ENCODE data around the gene NETO2. TPM values are rescaled to one million over a fixed set of nuclear protein-coding genes. Genes with fewer than 3 reads are reported as not detected.

NETO2 gene
- total RNA-seq: 13.8 and 77.0 TPM in 2 replicates

DNA sequence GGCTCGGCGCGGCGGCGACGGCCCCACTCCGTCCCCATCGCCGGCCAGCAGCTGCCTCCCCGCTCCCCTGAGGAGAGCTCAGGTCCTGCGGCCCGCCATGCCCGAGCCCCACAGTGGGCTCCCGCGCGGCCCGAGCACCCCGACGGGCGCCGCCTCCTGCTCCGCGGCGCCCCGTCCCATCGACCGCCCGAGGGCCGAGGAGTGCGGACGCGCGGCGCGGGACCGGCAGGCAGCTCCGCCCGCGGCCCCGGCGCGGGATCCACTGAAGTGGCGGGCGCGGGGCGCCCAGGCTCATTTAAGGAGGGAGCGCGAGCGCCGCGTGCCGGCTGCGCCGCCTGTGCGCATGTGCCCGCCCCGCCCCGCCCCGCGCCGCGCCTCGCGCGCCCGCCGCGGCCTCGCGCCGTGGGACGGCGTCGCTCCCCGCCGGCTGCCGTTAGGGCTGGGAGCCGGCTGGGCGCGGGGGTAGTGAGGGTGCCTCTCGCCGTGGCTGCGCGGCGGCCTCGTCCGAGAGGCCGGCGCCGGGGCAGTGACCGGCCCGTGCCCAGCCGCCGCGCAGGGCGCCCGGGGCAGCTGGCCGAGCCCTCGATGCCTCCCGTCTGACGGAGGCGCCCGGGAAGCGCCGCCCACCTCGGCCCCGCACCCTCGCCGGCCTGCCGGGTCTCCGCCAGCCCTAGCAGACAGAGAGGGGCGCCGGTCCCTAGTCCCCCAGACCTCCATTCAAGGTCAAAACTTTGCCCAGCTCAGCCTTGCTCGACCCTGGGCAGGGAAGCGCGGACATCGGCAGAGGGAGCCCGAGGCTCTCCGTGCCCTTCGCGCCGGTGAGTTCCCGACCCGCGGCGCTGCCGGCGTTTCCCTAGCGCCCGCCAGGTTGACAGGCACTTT, at the start of gene NETO2:
Gene NETO2, minus strand, starts transcription at position 269 of the 882 bp plus-strand sequence. CDS start 333 bp downstream, outside the sequence.

Other genes starting within 250 kb of the NETO2 start
- 67.0 and 80.3 TPM in 2 replicates for gene DNAJA2, start 170.3 kb downstream of the NETO2 start, total RNA-seq